ENCODE measurements around the gene TMEM201. TPM values are rescaled to one million over a fixed set of nuclear protein-coding genes. Genes with fewer than 3 reads are reported as not detected.

The TMEM201 gene, protein sequence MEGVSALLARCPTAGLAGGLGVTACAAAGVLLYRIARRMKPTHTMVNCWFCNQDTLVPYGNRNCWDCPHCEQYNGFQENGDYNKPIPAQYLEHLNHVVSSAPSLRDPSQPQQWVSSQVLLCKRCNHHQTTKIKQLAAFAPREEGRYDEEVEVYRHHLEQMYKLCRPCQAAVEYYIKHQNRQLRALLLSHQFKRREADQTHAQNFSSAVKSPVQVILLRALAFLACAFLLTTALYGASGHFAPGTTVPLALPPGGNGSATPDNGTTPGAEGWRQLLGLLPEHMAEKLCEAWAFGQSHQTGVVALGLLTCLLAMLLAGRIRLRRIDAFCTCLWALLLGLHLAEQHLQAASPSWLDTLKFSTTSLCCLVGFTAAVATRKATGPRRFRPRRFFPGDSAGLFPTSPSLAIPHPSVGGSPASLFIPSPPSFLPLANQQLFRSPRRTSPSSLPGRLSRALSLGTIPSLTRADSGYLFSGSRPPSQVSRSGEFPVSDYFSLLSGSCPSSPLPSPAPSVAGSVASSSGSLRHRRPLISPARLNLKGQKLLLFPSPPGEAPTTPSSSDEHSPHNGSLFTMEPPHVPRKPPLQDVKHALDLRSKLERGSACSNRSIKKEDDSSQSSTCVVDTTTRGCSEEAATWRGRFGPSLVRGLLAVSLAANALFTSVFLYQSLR
- 10 to 100 TPM; 23.1 to 40.0 TPM for total RNA-seq

DNA sequence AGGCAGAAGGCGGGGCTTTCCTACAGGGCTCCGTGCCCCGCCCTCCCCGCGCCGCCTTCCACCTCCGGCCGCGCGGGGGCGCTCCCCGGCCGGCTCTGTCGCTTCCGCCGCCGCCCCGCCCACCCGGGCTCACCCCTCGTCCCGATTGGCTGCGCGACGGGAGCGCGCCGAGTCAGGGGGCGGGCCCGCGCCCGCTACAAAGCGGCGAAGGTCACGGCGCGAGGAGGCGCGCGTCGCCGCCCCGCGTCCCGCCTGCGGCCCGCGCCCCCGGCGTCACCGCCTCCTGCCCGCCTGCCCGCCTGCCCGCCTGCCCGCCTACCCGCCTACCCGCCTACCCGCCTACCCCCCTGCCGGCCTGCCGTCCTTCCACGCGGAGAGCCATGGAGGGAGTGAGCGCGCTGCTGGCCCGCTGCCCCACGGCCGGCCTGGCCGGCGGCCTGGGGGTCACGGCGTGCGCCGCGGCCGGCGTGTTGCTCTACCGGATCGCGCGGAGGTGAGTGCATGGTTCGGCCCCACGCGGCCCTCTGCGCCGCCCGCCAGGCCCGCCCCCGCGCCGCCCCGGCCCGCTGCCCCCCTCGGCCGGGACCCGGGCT lies at the start of gene TMEM201:
Gene TMEM201 (plus strand): TSS at position 361 of the 593 bp plus-strand sequence. CDS start 20 bp downstream, at position 381.

DNA sequence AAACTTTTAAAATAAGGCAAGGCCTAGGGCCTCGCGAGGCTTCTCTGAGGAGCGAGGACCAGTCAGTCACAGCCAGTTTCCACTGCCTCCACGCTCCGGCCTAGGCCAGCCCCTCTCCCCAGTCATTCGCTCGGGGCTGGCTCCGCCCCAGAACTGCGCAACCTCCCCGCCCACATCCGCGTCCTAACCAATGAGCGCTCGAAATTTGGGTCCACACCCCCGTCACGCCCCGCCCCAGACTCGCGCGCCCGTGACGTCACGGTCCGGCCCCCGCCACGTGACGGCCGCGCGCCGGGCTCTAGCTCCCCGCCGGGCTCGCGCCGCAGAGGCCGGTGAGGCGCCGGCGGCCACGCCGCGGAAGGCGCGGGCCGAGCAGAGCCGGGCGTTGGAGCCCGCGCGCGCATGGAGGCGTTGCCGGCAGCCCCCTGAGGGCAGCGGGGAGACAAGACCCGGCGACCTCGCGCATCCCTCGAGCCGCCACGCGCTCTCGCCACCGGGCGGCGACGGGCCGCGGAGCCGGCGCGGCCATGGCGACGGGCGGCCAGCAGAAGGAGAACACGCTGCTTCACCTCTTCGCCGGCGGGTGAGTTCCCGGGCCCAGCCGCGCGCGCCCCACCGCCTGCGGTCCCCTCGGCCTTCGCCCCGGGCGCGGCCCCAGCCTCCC lies 49.4 kb upstream of the TMEM201 start, which contains the start of gene SLC25A33:
Gene SLC25A33 (plus strand): TSS at position 301 of the 664 bp plus-strand sequence. CDS start 227 bp downstream, at position 528.

DNA sequence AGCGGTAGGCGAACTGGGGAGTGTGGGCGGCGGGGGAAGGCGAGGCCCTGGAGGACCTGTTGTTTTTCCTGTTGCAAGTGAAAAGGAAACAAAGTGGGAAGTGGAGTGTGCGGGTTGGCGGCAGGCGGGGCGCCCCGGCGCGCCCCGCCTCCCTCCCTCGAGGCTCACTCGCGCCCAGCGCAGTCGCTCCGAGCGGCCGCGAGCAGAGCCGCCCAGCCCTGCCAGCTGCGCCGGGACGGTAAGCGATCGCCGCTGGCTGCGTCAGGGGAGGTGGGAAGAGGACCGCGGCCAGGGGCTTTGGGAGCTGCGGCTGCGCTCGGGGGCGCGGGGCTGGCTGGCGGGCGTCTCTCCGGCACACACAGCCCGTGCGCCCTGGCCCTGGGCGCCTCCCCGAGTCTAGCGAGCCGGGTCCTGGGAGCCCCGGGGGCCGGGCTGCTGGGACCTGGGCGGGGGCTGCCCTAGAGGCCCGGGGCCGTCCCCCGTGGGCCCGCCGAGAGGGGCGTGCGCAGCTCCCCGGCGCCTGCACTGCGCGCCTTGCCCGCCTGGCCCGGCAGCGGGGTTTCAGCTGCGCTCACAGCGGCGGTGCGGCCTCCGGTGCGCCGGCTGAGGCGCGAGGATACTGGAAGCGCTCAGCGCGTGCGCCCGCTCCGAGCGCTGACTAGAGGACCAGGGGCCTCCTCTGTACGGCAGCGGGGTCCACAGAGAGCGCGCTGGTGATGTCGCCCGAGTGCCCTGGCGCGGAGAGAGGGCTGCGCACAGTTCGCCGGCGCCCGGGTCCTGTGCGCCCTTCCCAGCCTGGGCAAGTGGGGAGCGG lies 63.1 kb downstream of the TMEM201 start, which contains the start of gene PIK3CD:
Gene PIK3CD (plus strand): TSS at position 167 of the 814 bp plus-strand sequence. CDS start 58,725 bp downstream, outside the sequence.

Other genes with a start within 250 kb of the TMEM201 start
- gene SLC25A33, start 49.4 kb upstream of the TMEM201 start, total RNA-seq: 10 to 100 TPM in 1 of 2 donors, 1 to 10 TPM in 1; 9.3 to 13.3 TPM
- gene PIK3CD, start 62.8 kb downstream of the TMEM201 start, total RNA-seq: 10 to 100 TPM; 60.9 to 83.6 TPM
- 10 to 100 TPM; 85.6 to 89.1 TPM for gene CLSTN1, start 235.1 kb downstream of the TMEM201 start, total RNA-seq

Data from melanocyte of skin (primary cell).